GM12878 (cell line): ENCODE data around the gene ATXN8OS. TPM values are rescaled to one million over a fixed set of nuclear protein-coding genes. Genes with fewer than 3 reads are reported as not detected.
A peak's percentile ranks its signal among the peaks of the same experiment; 100 is the strongest.

Experiments
- ATAC-seq: fragments of 200-7000 bp; cut with Tn5 transposase; 3 replicates; pipeline ENCODE4 v1.9.1; 2020; ENCODE audit warnings: mild to moderate bottlenecking, moderate library complexity
- BruUV-seq: library from RNA; stranded (reverse); fragments of 400-500 nt; replicated peaks from 2 replicates; lab custom pipeline; 2021; lab: Mats Ljungman, UMichigan
- CTCF ChIA-PET: fragments of 300-600 bp; sonication (Branson Sonifier 250); formaldehyde crosslinking; extraction: SDS; loops from one replicate; lab custom pipeline; 2021; ENCODE audit warnings: inconsistent platforms; lab: Yijun Ruan, JAX
- POLR2A ChIA-PET: fragments of 350-600 bp; formaldehyde crosslinking; extraction: SDS; loops from one replicate; lab custom pipeline; 2021; ENCODE audit warnings: inconsistent platforms; lab: Charles Lee
- RAD21 ChIA-PET: fragments of 300-600 bp; sonication (Branson Sonifier 250); formaldehyde crosslinking; loops from one replicate; lab custom pipeline; 2023; ENCODE audit warnings: antibody characterized with exemption; ENCODE audit not compliant: unreplicated experiment; lab: Charles Lee
- SMC1A ChIA-PET: fragments of 300-600 bp; sonication (Branson Sonifier 250); formaldehyde crosslinking; loops from one replicate; lab custom pipeline; 2023; ENCODE audit not compliant: unreplicated experiment, uncharacterized antibody; lab: Charles Lee
- DNase-seq: peaks from one replicate; pipeline ENCODE4 v3.0.0-alpha.2; 2011; ENCODE audit warnings: low read depth, low spot score
- FAIRE-seq: peaks from 3 replicates; lab custom pipeline; 2011; peaks lifted over from hg19 to GRCh38; lab: Jason Lieb, UNC
- H2AFZ ChIP-seq: 2 replicates; pipeline ENCODE4 v1.6.0; 2011; ENCODE audit warnings: low read depth, low read length, control low read depth; ENCODE audit not compliant: control insufficient read depth
- H3K27ac ChIP-seq: 2 replicates; pipeline ENCODE4 v1.5.1; 2011; ENCODE audit warnings: control low read depth; ENCODE audit not compliant: control insufficient read depth, insufficient read depth
- H3K27me3 ChIP-seq, 2 experiments: replicated peaks in 1 of 2; 2 replicates each; pipeline versions ENCODE4 v1.6.0 to v1.6.1; 2011; ENCODE audit warnings: low read length in 1 of 2; ENCODE audit not compliant: control insufficient read depth in 2 of 2, insufficient read depth in 2 of 2
- H3K36me3 ChIP-seq, 2 experiments: 2 replicates each; pipeline ENCODE4 v1.5.1; 2011; ENCODE audit warnings: low read length in 1 of 2; ENCODE audit not compliant: control insufficient read depth in 2 of 2, insufficient read depth in 2 of 2
- H3K4me1 ChIP-seq: 2 replicates; pipeline ENCODE4 v1.6.1; 2011; ENCODE audit warnings: mild to moderate bottlenecking, low read length, moderate library complexity, mixed read lengths; ENCODE audit not compliant: control insufficient read depth, insufficient read depth
- H3K4me2 ChIP-seq: 2 replicates; pipeline ENCODE4 v1.6.0; 2011; ENCODE audit warnings: control low read depth; ENCODE audit not compliant: control insufficient read depth, insufficient read depth
- H3K4me3 ChIP-seq: fragments of 200-600 bp; sonication (generic); 2 replicates; pipeline ENCODE4 v1.5.1; 2016
- H3K79me2 ChIP-seq: 2 replicates; pipeline ENCODE4 v1.6.0; 2011; ENCODE audit warnings: low read length; ENCODE audit not compliant: control insufficient read depth, insufficient read depth
- H3K9ac ChIP-seq: 2 replicates; pipeline ENCODE4 v1.8.0; 2011; ENCODE audit warnings: low read length, control low read depth, mixed read lengths; ENCODE audit not compliant: control insufficient read depth, insufficient read depth
- H3K9me3 ChIP-seq: replicated peaks from 3 replicates; pipeline ENCODE4 v1.5.1; 2011; ENCODE audit warnings: mild to moderate bottlenecking, low read length; ENCODE audit not compliant: control insufficient read depth, insufficient read depth
- H4K20me1 ChIP-seq: 2 replicates; pipeline ENCODE4 v1.6.0; 2011; ENCODE audit not compliant: control insufficient read depth, insufficient read depth
- CBX3 ChIP-seq: fragments of 200-600 bp; sonication (generic); IDR thresholded peaks from 2 replicates; pipeline ENCODE4 v1.6.1; 2016; ENCODE audit warnings: low read depth, borderline replicate concordance
- CEBPB ChIP-seq, 2 experiments: fragments of 150-350 bp in 1 of 2; IDR thresholded peaks; 2 replicates each; pipeline ENCODE4 v1.6.1; 2012 to 2014; ENCODE audit warnings: low read depth in 2 of 2, low read length in 2 of 2, borderline replicate concordance in 1 of 2, inconsistent platforms in 1 of 2
- CTCF ChIP-seq, 3 experiments: IDR thresholded peaks in 2 of 3; conservative IDR thresholded peaks in 1 of 3; 2 replicates each; pipeline ENCODE4 v1.5.1; 2011; ENCODE audit warnings: low read depth in 3 of 3, low read length in 3 of 3, mild to moderate bottlenecking in 3 of 3, control low read depth in 2 of 3, moderate library complexity in 2 of 3, inconsistent platforms in 1 of 3, mixed read lengths in 1 of 3; ENCODE audit not compliant: control insufficient read depth in 2 of 3, insufficient read depth in 1 of 3; ENCODE audit errors: extremely low read depth in 1 of 3
- EGR1 ChIP-seq, 2 experiments: IDR thresholded peaks; 1 replicate in 1 of 2; 2 replicates in 1 of 2; pipeline ENCODE4 v1.6.1; 2011 to 2012; ENCODE audit warnings: low read depth in 2 of 2, low read length in 2 of 2, borderline replicate concordance in 1 of 2, mild to moderate bottlenecking in 1 of 2, moderate library complexity in 1 of 2
- ESRRA ChIP-seq: IDR thresholded peaks from 2 replicates; pipeline ENCODE4 v1.6.1; 2012; ENCODE audit warnings: mild to moderate bottlenecking, low read length, improper control_type of control experiment
- IKZF1 ChIP-seq: fragments of 450-650 bp; conservative IDR thresholded peaks from 2 replicates; pipeline ENCODE4 v1.6.1; 2017; ENCODE audit warnings: antibody characterized with exemption, mild to moderate bottlenecking
- JUNB ChIP-seq: IDR thresholded peaks from 2 replicates; pipeline ENCODE4 v1.6.1; 2016; ENCODE audit warnings: antibody characterized with exemption, mild to moderate bottlenecking
- MYC ChIP-seq: IDR thresholded peaks from 2 replicates; pipeline ENCODE4 v1.6.1; 2011; ENCODE audit warnings: mild to moderate bottlenecking, low read length, moderate library complexity, inconsistent platforms; ENCODE audit not compliant: insufficient read depth, insufficient replicate concordance, insufficient read length, severe bottlenecking
- NFIC ChIP-seq: IDR thresholded peaks from 2 replicates; pipeline ENCODE4 v1.6.1; 2012; ENCODE audit warnings: low read depth, mild to moderate bottlenecking, inconsistent platforms, low read length, moderate library complexity
- NR2C1 ChIP-seq: fragments of 450-650 bp; IDR thresholded peaks from 2 replicates; pipeline ENCODE4 v1.6.1; 2017; ENCODE audit warnings: antibody characterized with exemption, mild to moderate bottlenecking, moderate library complexity
- PAX8 ChIP-seq: fragments of 450-650 bp; IDR thresholded peaks from 2 replicates; pipeline ENCODE4 v1.6.1; 2017; ENCODE audit warnings: mild to moderate bottlenecking, moderate library complexity
- RAD21 ChIP-seq: IDR thresholded peaks from 2 replicates; pipeline ENCODE4 v1.6.1; 2011; ENCODE audit warnings: mild to moderate bottlenecking, low read depth, low read length, moderate library complexity; ENCODE audit not compliant: insufficient read depth
- SMC3 ChIP-seq: IDR thresholded peaks from 2 replicates; pipeline ENCODE4 v1.6.1; 2011; ENCODE audit warnings: low read length, improper control_type of control experiment, borderline replicate concordance
- TAF1 ChIP-seq: IDR thresholded peaks from 2 replicates; pipeline ENCODE4 v1.6.1; 2011; ENCODE audit warnings: mild to moderate bottlenecking, low read depth, low read length, borderline replicate concordance
- YBX1 ChIP-seq: fragments of 450-650 bp; IDR thresholded peaks from 2 replicates; pipeline ENCODE4 v1.6.1; 2016; ENCODE audit warnings: antibody characterized with exemption
- ZNF274 ChIP-seq: IDR thresholded peaks from one replicate; pipeline ENCODE4 v1.8.0; 2011; ENCODE audit not compliant: insufficient read length, insufficient read depth
- WGBS: methylation state at CpG from one replicate; pipeline ENCODE4 v1.1.6; 2016; ENCODE audit warnings: low lambda C conversion rate; ENCODE audit not compliant: insufficient replicate concordance, insufficient coverage; ENCODE audit errors: missing lambda C conversion rate; 5-methylcytosine and 5-hydroxymethylcytosine counted together
- in situ Hi-C: fragments of 300-500 bp; cut with MboI; formaldehyde crosslinking; loops from 9 replicates; pipeline ENCODE4 v1.14.3; 2018; ENCODE audit warnings: mixed read lengths
- intact Hi-C: fragments of 100-400 bp; cut with micrococcal nuclease; formaldehyde crosslinking; loops from one replicate; pipeline ENCODE4 v1.14.2; 2022; ENCODE audit not compliant: unreplicated experiment
- polyA plus RNA-seq, 11 experiments: library from polyadenylated mRNA; depleted of rRNA in 4 of 11; unstranded in 6 of 11; stranded (reverse) in 5 of 11; fragments of >200 nt; fragmentation: Nextera tagmentation in 4 of 11; fragmentation: Illumina TruSeq in 1 of 11; extraction: Ambion mirVana in 4 of 11; extraction: Trizol in 1 of 11; gene quantifications; 1 replicate in 1 of 11; 2 replicates in 10 of 11; pipeline versions ENCODE4 v1.2.1 to v1.2.3, GENCODE V29; 2011 to 2016; ENCODE audit warnings: inconsistent platforms in 2 of 11, missing spikeins in 2 of 11, low read depth in 1 of 11
- total RNA-seq, 4 experiments: library from RNA; depleted of rRNA in 3 of 4; stranded (reverse); fragments of >200 nt in 3 of 4; fragmentation: Illumina TruSeq in 1 of 4; extraction: Trizol in 1 of 4; gene quantifications; 2 replicates each; pipeline versions ENCODE4 v1.2.1 to v1.2.3, GENCODE V29; 2013 to 2021
- TF ChIP-seq, protein P1 (sequence below): IDR thresholded peaks from 2 replicates; pipeline ENCODE4 v1.6.1; 2012; ENCODE audit warnings: low read depth, low read length, improper control_type of control experiment
- TF ChIP-seq, protein P2 (sequence below): IDR thresholded peaks from 2 replicates; pipeline ENCODE4 v1.6.1; 2012; ENCODE audit warnings: low read depth, low read length, improper control_type of control experiment

ATXN8OS gene
- total and polyA plus RNA-seq, 10 of the 15 experiments (the other 5 are each of a cell fraction or from before 2014, with no cell fraction given): not detected

DNA sequence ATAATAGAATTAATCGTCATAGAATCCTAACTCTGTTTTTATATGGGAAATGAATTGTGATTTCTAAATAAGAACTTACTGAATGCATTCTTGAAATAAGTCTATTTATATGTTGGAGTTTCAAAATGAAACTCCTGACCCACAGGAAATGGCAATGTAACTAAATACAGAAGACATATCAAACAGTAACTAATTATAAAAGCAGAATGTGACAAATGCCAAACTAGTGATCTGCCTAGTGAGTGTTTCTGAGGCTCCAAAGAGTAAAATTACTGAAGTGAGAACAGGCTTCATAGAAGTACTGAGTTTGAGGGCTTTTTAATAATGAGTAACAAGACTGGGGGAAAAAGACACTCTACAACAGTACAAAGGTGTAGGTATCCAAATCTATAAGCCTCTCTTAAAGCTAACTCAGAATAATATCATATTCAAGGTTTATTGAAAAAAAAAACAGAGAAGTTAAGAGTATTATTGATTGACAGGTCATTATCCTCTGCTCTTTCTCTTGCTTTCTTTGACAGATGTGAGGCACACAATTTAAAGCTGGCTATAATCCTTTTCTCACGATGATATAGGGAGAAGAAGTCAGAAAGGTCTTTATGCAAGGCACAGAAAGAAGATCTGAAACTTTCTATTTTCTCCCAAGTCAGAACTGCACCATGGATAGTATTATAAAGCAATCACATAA lies 17.4 kb upstream of the ATXN8OS start (continued):
- TF ChIP-seq JUNB: peak; percentile 65
- TF ChIP-seq YBX1: no peak
- TF ChIP-seq ZNF274: no peak

DNA sequence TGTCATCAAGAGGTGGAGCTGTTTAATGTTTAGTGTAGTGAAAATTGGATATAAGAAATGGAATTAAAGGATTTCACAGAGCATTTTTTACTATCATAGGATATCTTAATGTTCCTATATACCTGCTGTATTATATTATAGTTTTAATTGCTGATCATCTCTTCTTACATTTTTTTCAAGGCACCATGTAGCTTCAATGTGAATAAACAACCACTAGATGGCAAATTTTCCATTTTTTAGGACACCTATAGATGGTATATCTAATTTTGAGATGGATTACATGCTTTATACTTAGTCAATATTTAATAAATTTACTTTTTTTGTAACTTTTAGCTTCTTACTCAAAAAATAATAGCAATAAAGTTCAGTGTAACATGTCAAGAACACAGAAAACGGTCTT lies 9.0 kb upstream of the ATXN8OS start:
- BruUV-seq: no TSS peak
- in situ Hi-C loops: no loop called here
- Histone ChIP-seq H3K9me3 (no peaks in the 10 kb centered on the region), H3K36me3 (no peaks in the 10 kb centered on the region), H3K4me3 (no peak overlapping the region), H2AFZ (no peak overlapping the region), H3K4me1 (no peaks in the 10 kb centered on the region), H3K27ac (no peak overlapping the region), H3K27me3 (no peaks in the 10 kb centered on the region), H4K20me1 (no peaks in the 10 kb centered on the region), H3K4me2 (no peak overlapping the region), H3K9ac (no peak overlapping the region), H3K79me2 (no peaks in the 10 kb centered on the region)
- TF ChIP-seq, protein P1, sequence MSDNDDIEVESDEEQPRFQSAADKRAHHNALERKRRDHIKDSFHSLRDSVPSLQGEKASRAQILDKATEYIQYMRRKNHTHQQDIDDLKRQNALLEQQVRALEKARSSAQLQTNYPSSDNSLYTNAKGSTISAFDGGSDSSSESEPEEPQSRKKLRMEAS: no peak
- peak; percentile 34 for TF ChIP-seq SMC3
- no peak for TF ChIP-seq IKZF1
- TF ChIP-seq ESRRA: no peak
- TF ChIP-seq CBX3: no peak
- 0 out of 2 replicates have a peak, but pooled peaks have one; percentile 17 for TF ChIP-seq RAD21
- no peak for TF ChIP-seq NR2C1
- no peak for TF ChIP-seq MYC
- TF ChIP-seq EGR1 (IDR thresholded peaks at IDR 0.05; ENCODE audit: borderline replicate concordance in 1 of 2, low read depth in 2 of 2, low read length in 2 of 2): no peak
- no peak for TF ChIP-seq NFIC
- no peak for TF ChIP-seq CEBPB (IDR thresholded peaks at IDR 0.05; ENCODE audit: borderline replicate concordance in 1 of 2, low read depth in 2 of 2, low read length in 2 of 2)
- TF ChIP-seq, protein P2, sequence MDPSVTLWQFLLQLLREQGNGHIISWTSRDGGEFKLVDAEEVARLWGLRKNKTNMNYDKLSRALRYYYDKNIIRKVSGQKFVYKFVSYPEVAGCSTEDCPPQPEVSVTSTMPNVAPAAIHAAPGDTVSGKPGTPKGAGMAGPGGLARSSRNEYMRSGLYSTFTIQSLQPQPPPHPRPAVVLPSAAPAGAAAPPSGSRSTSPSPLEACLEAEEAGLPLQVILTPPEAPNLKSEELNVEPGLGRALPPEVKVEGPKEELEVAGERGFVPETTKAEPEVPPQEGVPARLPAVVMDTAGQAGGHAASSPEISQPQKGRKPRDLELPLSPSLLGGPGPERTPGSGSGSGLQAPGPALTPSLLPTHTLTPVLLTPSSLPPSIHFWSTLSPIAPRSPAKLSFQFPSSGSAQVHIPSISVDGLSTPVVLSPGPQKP: no peak
- TF ChIP-seq CTCF (IDR thresholded peaks at IDR 0.05 in 2 of 3, conservative IDR thresholded peaks at IDR 0.05 in 1 of 3; ENCODE audit: control insufficient read depth in 2 of 3, extremely low read depth in 1 of 3, insufficient read depth in 1 of 3, low read depth in 3 of 3, low read length in 3 of 3): peak in 2 of 3 experiments; percentile 13 to 16; a peak in 2 of 6 replicates
- no peak for TF ChIP-seq TAF1
- no peak for TF ChIP-seq PAX8
- ATAC-seq: peak; percentile 47; the same call in 2 of the 3 replicates
- FAIRE-seq: no peak
- intact Hi-C loops: loop anchor here (5.0 kb wide), 2 partner anchors 214 to 469 kb away; no protein-coding TSS in a partner anchor
- POLR2A ChIA-PET: no interaction called here
- RAD21 ChIA-PET: interaction anchor here (2.0 kb wide), 1 partner anchor 212 kb away, joined by 9 read pairs; no protein-coding TSS in a partner anchor
- SMC1A ChIA-PET: interaction anchor here (1.8 to 2.5 kb wide), 2 partner anchors 11 to 212 kb away, joined by 8 to 13 read pairs; no protein-coding TSS in a partner anchor
- 4% methylated on average over 1 of the region's 1 CpG for WGBS
- no peak for DNase-seq
- CTCF ChIA-PET: interaction anchor here (1.0 to 2.6 kb wide), 3 partner anchors 17 to 212 kb away, joined by 3 to 28 read pairs (median 3); no protein-coding TSS in a partner anchor
